Activated T-helper 1 cell treated with Interleukin-2 at 50 U/mL for 16 hours (primary cell): Measurements from ENCODE around the gene IFNK.
A peak's percentile ranks its signal among the peaks of the same experiment; 100 is the strongest.

Source experiments
- DNase-seq: peaks from one replicate; pipeline ENCODE4 v3.0.0-alpha.2; 2020; ENCODE audit warnings: low read depth

The IFNK gene

GRCh38 chr9:27573634-27574590, 49.8 kb downstream of the IFNK start:
- peak; percentile 88 for DNase-seq
